ENCODE results near the gene PIGC.

PIGC gene

GRCh38 chr1:172398970-172399755 lies 44.7 kb downstream of the PIGC start:
- no peak for DNase-seq (ENCODE audit: low read depth)

- no peak for DNase-seq (ENCODE audit: low read depth)
Measured at GRCh38 chr1:172398193-172398592, 45.7 kb downstream of the PIGC start.

GRCh38 chr1:172397633-172398032 lies 46.2 kb downstream of the PIGC start:
- DNase-seq (ENCODE audit: low read depth): no peak

DNA sequence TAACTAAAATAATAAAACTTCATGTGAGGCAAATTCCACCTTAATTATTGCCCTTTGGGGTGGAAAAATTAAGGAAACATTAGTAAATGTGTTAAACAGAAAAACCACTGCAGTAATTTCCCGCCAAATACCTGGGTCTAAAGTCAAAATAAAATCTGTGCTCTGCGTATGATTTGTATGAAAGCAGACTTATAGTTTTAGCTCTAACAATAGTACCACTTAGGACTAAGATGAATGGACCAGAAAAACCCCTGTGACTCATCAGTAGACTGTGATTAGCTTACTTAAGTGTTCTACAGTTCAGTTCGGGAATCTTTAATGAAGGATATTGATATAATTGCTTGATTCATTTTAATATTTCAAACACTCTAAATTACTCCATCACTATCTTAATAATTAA lies 46.6 kb downstream of the PIGC start:
- no peak for DNase-seq (ENCODE audit: low read depth)

DNA sequence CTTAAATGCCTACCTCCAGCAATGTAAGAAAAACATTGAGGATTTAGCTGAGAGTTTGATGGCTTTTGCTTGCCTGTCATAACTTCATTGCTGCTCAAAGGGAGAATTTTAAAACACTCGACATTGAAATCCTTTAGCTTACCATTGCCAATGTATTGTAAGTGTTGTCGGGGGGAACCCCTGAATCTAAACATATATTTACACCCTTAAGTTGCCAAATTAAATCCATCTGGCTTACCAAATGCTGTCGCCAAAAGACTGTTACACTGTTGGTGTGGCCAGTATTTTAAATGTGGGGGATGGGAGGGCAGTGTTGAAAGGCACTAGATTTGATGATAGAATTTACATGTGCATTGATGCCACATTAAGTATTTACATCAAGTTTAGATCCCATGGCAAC lies 48.3 kb downstream of the PIGC start:
- DNase-seq (ENCODE audit: low read depth): no peak

DNA sequence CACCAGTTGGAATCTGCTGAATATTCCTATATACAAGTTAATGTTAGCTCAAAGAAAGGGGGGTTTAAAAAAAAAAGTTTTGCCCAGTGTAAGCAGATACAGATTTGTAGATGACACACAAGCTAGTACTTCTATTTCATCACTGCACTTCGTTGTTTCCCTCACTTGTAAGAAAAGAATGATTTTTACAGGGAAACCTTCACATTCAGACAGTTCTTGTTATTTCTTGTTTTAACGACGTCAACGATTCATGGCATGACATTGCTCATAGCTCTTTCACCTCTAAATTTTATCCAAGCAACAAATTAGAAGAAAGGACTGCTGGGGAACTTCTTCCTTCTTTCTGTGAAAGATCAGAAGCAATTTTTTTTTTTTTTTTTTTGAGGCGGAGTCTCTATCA lies 49.1 kb downstream of the PIGC start:
- DNase-seq (ENCODE audit: low read depth): no peak

DNA sequence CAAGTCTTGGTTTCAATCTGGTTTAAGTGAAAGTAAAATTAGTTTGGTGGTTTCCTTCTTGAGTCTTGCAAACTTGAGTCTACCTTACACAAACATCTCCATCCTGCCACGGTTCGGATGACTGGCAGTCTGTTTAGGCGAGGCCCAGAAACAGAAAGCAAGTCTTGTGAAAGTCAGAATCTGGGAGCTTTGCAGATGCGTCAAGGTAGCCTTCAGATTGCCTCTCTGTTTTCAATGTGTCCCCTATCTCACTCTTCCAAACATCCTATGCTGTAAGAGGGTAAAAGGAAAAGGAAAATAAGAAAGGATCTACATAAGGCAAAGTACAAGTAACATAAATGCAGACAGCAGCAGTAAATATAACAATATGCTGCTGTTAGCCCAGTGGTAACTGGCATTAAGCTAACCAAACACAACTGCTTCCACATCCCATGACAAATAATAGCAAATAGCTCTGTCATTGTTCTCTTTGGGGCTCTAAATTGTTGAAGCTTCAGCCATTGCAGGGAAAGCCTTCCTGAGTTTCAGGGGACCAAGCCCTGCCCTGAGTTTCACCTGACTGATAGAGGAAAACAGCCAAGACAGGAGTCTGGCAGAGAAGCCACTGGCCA lies 49.6 kb downstream of the PIGC start:
- DNase-seq (ENCODE audit: low read depth): peak; percentile 29

- DNase-seq (ENCODE audit: low read depth): no peak
Measured at GRCh38 chr1:172393354-172393753, 50.5 kb downstream of the PIGC start.

DNA sequence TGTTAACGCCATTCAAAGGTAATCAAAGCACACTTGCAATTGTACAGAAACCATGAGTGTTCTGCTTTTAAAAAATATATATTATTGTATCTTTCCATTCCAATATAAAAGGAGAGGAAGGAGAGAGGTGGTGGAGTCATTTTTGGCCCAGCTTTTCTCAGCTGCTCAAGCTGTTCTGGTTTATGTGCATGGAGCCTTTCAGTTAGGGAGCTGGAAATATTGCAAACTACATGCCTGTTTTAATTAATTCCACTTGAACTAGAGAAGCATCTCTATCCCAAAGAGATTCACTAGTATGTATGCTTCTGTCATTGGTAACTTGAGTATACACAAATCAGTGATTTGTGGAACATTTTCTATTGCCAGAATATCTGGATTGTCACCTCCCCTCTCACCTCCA lies 51.9 kb downstream of the PIGC start:
- DNase-seq (ENCODE audit: low read depth): no peak
